KMS-11 (cell line): ENCODE measurements around the gene SLC41A3.

ENCODE experiments used
- H2AFZ ChIP-seq: fragments of 200-600 bp; sonication (generic); 2 replicates; pipeline ENCODE4 v1.6.1; 2016; ENCODE audit warnings: antibody characterized with exemption, mixed run types, low read depth
- H3K27ac ChIP-seq: fragments of 200-600 bp; sonication (generic); 2 replicates; pipeline ENCODE4 v1.6.1; 2016; ENCODE audit warnings: mild to moderate bottlenecking, mixed run types
- H3K27me3 ChIP-seq: fragments of 200-600 bp; sonication (generic); 2 replicates; pipeline ENCODE4 v1.6.1; 2017; ENCODE audit warnings: mild to moderate bottlenecking, low read depth, mixed run types, moderate library complexity; ENCODE audit not compliant: insufficient read depth
- H3K36me3 ChIP-seq: fragments of 200-600 bp; sonication (generic); 2 replicates; pipeline ENCODE4 v1.6.1; 2017; ENCODE audit warnings: mild to moderate bottlenecking, mixed run types; ENCODE audit not compliant: insufficient read depth
- H3K4me1 ChIP-seq: fragments of 200-600 bp; sonication (generic); 2 replicates; pipeline ENCODE4 v1.6.1; 2016; ENCODE audit warnings: mild to moderate bottlenecking, low read depth, mixed run types; ENCODE audit not compliant: poor library complexity, severe bottlenecking
- H3K4me2 ChIP-seq: fragments of 200-600 bp; sonication (generic); 2 replicates; pipeline ENCODE4 v1.7.0; 2016; ENCODE audit warnings: mild to moderate bottlenecking, mixed run types
- H3K4me3 ChIP-seq: fragments of 200-600 bp; sonication (generic); IDR thresholded peaks from 2 replicates; pipeline ENCODE4 v1.6.1; 2017; ENCODE audit warnings: low read depth, low read length, mixed read lengths; ENCODE audit not compliant: insufficient read depth
- H3K79me2 ChIP-seq: fragments of 200-600 bp; sonication (generic); 2 replicates; pipeline ENCODE4 v1.6.1; 2016; ENCODE audit warnings: low read depth, mixed run types; ENCODE audit not compliant: insufficient read depth
- H3K9ac ChIP-seq: fragments of 200-600 bp; sonication (generic); 2 replicates; pipeline ENCODE4 v1.6.1; 2016; ENCODE audit warnings: mild to moderate bottlenecking, mixed run types
- H4K20me1 ChIP-seq: fragments of 200-600 bp; sonication (generic); 2 replicates; pipeline ENCODE4 v1.6.1; 2016; ENCODE audit warnings: mild to moderate bottlenecking, mixed run types; ENCODE audit not compliant: insufficient read depth
- TF ChIP-seq, protein P1 (sequence below): fragments of 200-600 bp; sonication (generic); conservative IDR thresholded peaks from 2 replicates; pipeline ENCODE4 v1.6.1; 2017; ENCODE audit warnings: low read depth, mild to moderate bottlenecking, antibody characterized with exemption, low read length, moderate library complexity, mixed read lengths

SLC41A3 gene

DNA sequence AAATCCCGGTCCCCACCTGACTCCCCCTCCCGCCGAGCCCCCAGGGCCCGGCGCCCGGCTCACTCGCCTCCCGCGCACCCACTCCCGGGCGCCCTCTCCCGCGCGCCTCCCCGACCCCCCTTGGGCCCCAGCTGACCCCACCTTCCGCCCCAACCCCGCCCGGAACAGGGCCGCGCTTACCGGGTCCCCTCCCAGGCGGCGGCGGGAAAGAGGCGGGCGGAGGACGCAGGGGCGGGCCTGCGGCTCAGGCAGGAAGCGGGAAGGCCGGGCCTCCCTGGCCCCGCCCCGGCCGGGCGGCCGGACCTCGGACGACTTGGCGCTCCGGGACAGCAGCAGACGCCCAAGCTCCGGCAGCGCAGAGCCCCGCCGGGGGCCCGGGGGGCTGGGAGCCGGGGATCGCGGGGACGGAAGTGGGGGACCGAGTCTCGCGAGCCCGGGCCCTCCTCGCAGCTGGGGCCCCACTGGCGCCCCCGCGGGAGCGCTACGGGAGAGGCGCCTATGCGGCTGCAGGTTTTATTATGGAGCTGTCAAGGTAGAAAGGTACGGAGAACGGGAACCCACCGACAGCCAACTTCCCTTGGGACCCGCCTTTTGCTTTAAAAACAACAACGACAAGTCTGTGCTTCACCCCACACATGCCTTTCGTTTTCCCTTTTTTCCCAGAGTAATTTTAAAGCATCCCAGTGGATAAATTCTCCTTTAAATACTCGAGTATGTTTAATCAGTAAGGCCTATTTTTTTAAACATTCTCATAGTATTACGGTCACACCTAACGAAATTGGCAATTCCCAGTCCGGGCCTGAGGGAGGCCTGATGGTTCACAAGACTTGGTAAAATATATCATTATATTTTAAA is at the start of gene SLC41A3:
TSS of gene SLC41A3 (minus strand) at position 212 of the 855 bp plus-strand sequence. CDS start 15,905 bp downstream, outside the sequence.
- Histone ChIP-seq H3K9ac (peak within 1 kb of the TSS; percentile 56), H3K4me2 (peak within 1 kb of the TSS; percentile 61), H3K27ac (peak within 1 kb of the TSS; percentile 41; the same call in 1 of the 2 replicates), H3K4me3 (peak within 1 kb of the TSS; percentile 79), H3K79me2 (no peaks in the 10 kb centered on the region), H3K4me1 (peaks cover 7% of the 10 kb centered on the region), H3K36me3 (no peaks in the 10 kb centered on the region), H4K20me1 (no peaks in the 10 kb centered on the region), H2AFZ (peak within 1 kb of the TSS; percentile 75), H3K27me3 (no peaks in the 10 kb centered on the region)
- TF ChIP-seq, protein P1, sequence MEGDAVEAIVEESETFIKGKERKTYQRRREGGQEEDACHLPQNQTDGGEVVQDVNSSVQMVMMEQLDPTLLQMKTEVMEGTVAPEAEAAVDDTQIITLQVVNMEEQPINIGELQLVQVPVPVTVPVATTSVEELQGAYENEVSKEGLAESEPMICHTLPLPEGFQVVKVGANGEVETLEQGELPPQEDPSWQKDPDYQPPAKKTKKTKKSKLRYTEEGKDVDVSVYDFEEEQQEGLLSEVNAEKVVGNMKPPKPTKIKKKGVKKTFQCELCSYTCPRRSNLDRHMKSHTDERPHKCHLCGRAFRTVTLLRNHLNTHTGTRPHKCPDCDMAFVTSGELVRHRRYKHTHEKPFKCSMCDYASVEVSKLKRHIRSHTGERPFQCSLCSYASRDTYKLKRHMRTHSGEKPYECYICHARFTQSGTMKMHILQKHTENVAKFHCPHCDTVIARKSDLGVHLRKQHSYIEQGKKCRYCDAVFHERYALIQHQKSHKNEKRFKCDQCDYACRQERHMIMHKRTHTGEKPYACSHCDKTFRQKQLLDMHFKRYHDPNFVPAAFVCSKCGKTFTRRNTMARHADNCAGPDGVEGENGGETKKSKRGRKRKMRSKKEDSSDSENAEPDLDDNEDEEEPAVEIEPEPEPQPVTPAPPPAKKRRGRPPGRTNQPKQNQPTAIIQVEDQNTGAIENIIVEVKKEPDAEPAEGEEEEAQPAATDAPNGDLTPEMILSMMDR = peak; percentile 56

DNA sequence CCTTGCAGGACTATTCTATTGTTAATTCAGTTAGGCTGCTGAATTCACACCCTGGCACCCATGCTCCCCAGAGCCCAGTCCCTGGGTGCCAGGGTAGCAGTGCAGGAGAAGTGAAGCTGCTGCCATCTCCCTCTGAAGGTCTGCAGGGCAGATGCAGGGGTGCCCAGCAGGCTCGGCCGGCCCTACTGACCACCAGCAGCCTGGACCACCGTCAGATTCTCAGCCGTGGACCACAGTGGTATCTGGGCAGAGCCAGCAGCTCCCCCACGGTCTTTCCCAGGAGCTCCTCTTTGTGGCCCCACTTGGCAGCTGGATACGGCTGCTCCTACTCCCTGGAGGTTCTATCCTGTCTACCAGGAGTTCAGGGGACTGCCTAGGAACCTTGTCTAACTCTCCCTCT is 49.7 kb upstream of the SLC41A3 start:
- H3K79me2 ChIP-seq = no peaks in the 10 kb centered on the region
- H3K4me3 ChIP-seq = no peak overlapping the region

DNA sequence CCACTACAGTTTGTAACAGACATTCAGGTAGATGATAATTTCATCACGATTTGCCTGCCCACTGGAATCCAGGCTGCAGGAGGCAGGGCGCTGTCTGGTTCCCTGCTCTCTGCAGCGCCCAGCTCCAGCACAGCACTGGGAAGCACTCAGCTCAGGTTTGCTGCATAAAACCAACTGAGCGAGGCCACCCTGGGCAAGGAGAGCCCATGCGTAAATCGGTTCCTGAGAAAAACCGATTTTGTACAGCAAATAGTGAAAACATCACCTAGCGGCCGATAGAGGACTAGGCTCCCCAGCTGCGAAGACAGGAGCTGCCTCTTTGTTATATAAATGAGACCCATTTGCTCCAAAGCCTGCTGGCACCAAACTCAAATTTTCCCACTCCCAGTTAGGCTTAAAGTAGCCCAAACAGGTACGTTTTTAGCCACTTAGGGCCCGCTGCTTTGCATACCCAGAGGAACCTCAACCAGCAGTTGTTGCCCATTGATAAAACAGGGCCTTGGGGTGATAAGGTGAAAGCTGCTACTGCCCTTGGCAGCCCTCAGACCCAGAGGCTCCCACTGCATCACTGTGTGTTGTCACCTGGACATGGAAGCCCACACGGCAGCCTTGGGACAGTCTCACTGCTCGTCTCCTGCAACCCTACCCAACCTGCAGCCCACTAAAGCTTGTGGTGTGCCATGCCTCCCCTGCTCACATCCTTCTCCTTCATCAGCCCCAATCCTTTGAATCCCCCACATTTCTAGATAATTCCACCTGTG is 49.0 kb upstream of the SLC41A3 start:
- TF ChIP-seq, protein P1 = no peak
- no peak overlapping the region for H3K9ac ChIP-seq
- H3K4me2 ChIP-seq = no peak overlapping the region

More for the DNA sequence above, 49.7 kb upstream of the SLC41A3 start:
- no peak overlapping the region for H2AFZ ChIP-seq
- H3K9ac ChIP-seq = no peak overlapping the region
- H3K4me1 ChIP-seq = no peaks in the 10 kb centered on the region
- H3K4me2 ChIP-seq = no peak overlapping the region
- TF ChIP-seq, protein P1 = no peak
- H3K36me3 ChIP-seq = no peaks in the 10 kb centered on the region
- no peaks in the 10 kb centered on the region for H3K27me3 ChIP-seq
- H4K20me1 ChIP-seq = no peaks in the 10 kb centered on the region
- H3K27ac ChIP-seq = no peak overlapping the region

DNA sequence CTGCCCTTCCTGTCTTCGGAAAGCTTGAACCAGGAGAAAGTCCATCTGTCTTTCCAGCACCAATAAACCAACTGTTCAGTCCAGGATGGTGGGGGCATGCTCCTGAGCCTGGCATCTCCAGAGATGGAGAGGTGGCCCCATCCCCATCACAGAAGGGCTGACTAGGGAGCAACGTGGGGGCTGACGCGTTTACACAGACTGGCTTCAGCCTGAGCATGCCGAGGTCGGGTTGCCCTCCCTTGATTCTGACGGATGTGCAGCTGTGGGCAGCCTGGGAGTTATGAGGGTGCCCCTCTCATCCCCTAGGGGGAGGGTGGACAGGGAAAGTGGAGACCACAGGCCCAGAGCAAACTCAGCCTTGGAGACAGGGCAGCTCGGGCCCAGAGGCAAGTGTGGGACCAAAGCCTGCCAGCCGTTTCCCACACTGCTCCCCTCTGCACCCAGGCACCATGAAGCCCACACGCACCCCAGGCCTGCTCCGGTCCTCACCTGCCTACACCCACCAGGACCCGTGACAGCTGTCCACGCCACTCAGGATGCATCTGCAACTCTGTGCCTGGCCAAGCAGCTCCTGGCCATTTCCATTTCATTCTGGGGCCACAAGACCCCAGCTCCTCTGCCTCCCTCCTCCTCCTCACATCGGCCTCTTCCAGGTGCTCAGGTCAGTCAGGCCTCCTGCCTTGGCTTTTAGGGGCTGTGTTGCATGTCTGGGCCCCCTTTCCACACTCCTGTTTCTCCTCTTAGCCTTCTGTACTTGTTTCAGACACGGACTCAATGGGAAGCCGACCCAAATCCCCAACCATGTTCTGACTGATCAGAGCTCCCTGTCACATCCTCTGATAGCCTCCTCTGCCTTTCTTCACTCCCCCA is 48.2 kb upstream of the SLC41A3 start:
- H4K20me1 ChIP-seq = no peaks in the 10 kb centered on the region
- H3K79me2 ChIP-seq = no peaks in the 10 kb centered on the region
- no peaks in the 10 kb centered on the region for H3K27me3 ChIP-seq
- no peak overlapping the region for H3K4me3 ChIP-seq
- no peaks in the 10 kb centered on the region for H3K4me1 ChIP-seq
- no peak overlapping the region for H3K9ac ChIP-seq
- H3K36me3 ChIP-seq = no peaks in the 10 kb centered on the region
- H3K4me2 ChIP-seq = no peak overlapping the region
- TF ChIP-seq, protein P1 = no peak
- no peak overlapping the region for H2AFZ ChIP-seq
- no peak overlapping the region for H3K27ac ChIP-seq

More for the DNA sequence above, 49.0 kb upstream of the SLC41A3 start:
- Histone ChIP-seq H3K27me3 (no peaks in the 10 kb centered on the region), H3K36me3 (no peaks in the 10 kb centered on the region), H2AFZ (no peak overlapping the region), H3K79me2 (no peaks in the 10 kb centered on the region), H3K27ac (no peak overlapping the region), H3K4me1 (no peaks in the 10 kb centered on the region), H4K20me1 (no peaks in the 10 kb centered on the region), H3K4me3 (no peak overlapping the region)
